ENCODE results near the gene MOGAT2. TPM values are rescaled to one million over a fixed set of nuclear protein-coding genes. Genes with fewer than 3 reads are reported as not detected.

The MOGAT2 gene
- total and polyA plus RNA-seq, 2 of the 13 experiments (the other 11 are each of a cell fraction or from before 2014, with no cell fraction given): 27.2 to 27.8 TPM

GRCh38 chr11:75734491-75735180 lies 17.0 kb downstream of the MOGAT2 start (continued):
- TF ChIP-seq DZIP1 (CRISPR knock-in tag; IDR thresholded peaks at IDR 0.05): 0 out of 2 replicates have a peak, but pooled peaks have one; percentile 64
- no peak for TF ChIP-seq ZBTB26 (CRISPR knock-in tag; IDR thresholded peaks at IDR 0.05; ENCODE audit: borderline replicate concordance)
- TF ChIP-seq PPARG (CRISPR knock-in tag; conservative IDR thresholded peaks at IDR 0.05): peak; percentile 69; the same call in 1 of the 2 replicates
- no peak for TF ChIP-seq HNF1B (CRISPR knock-in tag; IDR thresholded peaks at IDR 0.05)
- TF ChIP-seq MAF1 (CRISPR knock-in tag; IDR thresholded peaks at IDR 0.05; ENCODE audit: borderline replicate concordance): no peak
- no peak for TF ChIP-seq RERE (CRISPR knock-in tag; IDR thresholded peaks at IDR 0.05; ENCODE audit: low read depth)
- no peak for TF ChIP-seq ZNF337 (CRISPR knock-in tag; IDR thresholded peaks at IDR 0.05; ENCODE audit: borderline replicate concordance, low read depth)
- TF ChIP-seq ZNF883 (CRISPR knock-in tag; IDR thresholded peaks at IDR 0.05; ENCODE audit: not compliant biosample characterization): no peak
- no peak; the same call in 1 of the 2 replicates for TF ChIP-seq IRF9 (CRISPR knock-in tag; IDR thresholded peaks at IDR 0.05; ENCODE audit: borderline replicate concordance)
- TF ChIP-seq NCOR1 (IDR thresholded peaks at IDR 0.05; ENCODE audit: borderline replicate concordance, low read length): no peak
- TF ChIP-seq ZNF496 (CRISPR knock-in tag; IDR thresholded peaks at IDR 0.05; ENCODE audit: insufficient replicate concordance): no peak
- TF ChIP-seq ZNF530 (CRISPR knock-in tag; IDR thresholded peaks at IDR 0.05; ENCODE audit: low read depth): no peak
- TF ChIP-seq TRAFD1 (CRISPR knock-in tag; IDR thresholded peaks at IDR 0.05; ENCODE audit: borderline replicate concordance): no peak; the same call in 1 of the 2 replicates
